Astrocyte of the cerebellum (primary cell): ENCODE measurements around the gene RPL18A.

Experiments
- DNase-seq: peaks from one replicate; pipeline ENCODE4 v3.0.0-alpha.2; 2011; ENCODE audit warnings: low read depth
- H3K4me3 ChIP-seq: 2 replicates; pipeline ENCODE4 v1.5.1; 2011; ENCODE audit warnings: mild to moderate bottlenecking, low read depth, low read length, moderate library complexity
- CTCF ChIP-seq: IDR thresholded peaks from 2 replicates; pipeline ENCODE4 v1.5.1; 2012; ENCODE audit warnings: low read length, low read depth, moderate library complexity, mild to moderate bottlenecking; ENCODE audit errors: missing control alignments
- in situ Hi-C: cut with HindIII; loops from 2 replicates; pipeline ENCODE4 v1.10.0; 2017; ENCODE audit warnings: low sequenced_read_pairs

The RPL18A gene

GRCh38 chr19:17873786-17874757 is 14.4 kb downstream of the RPL18A start:
- in situ Hi-C loops: no loop called here
- no peak for TF ChIP-seq CTCF
- H3K4me3 ChIP-seq: no peak overlapping the region
- DNase-seq: no peak

DNA sequence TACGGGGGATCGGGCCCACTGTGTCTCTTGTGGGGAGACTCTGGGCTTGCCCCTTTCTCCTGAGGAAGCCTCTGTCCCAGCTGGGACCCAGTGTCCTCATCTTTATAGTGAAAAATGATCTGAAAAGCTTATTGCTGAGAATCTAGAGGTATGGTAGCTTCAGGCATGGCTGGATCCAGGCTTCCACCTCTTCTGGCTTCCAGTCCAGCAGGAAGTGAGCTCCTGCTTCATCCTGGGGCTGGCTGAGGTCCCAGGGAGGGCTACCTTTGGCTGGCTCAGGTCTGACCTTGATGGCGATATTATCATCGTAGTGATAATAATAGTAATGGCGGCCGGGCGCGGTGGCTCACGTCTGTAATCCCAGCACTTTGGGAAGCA is 15.0 kb downstream of the RPL18A start:
- in situ Hi-C loops: no loop called here
- TF ChIP-seq CTCF: no peak
- DNase-seq: no peak
- no peak overlapping the region for H3K4me3 ChIP-seq

GRCh38 chr19:17877696-17878095 is 18.0 kb downstream of the RPL18A start:
- DNase-seq: no peak
- H3K4me3 ChIP-seq: no peak overlapping the region
- in situ Hi-C loops: no loop called here
- TF ChIP-seq CTCF: no peak

DNA sequence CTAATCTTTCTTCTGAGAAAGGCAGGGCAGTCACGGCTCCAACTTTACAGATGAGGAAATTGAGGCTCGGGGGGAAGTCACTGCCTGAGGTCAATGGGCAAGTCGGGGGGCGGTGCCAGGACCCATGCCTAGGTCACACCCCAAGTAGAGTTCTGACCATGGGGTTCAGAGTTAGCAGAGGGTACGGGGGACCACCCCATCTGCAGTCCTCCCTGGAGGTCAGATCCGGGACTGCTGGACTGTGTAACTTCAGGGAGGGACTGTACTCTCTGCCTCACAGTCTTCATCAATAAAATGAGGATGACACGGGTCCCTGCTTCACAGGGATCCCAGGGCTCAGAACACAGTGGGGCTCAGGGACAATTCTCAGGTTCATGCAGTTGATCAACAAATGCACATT is 19.8 kb downstream of the RPL18A start:
- no peak for DNase-seq
- H3K4me3 ChIP-seq: no peak overlapping the region
- TF ChIP-seq CTCF: no peak
- in situ Hi-C loops: no loop called here

- no peak for TF ChIP-seq CTCF
- in situ Hi-C loops: no loop called here
- H3K4me3 ChIP-seq: no peak overlapping the region
- no peak for DNase-seq
Observed at GRCh38 chr19:17881701-17882100, 22.0 kb downstream of the RPL18A start.

- TF ChIP-seq CTCF: no peak
- DNase-seq: no peak
- H3K4me3 ChIP-seq: no peak overlapping the region
- in situ Hi-C loops: no loop called here
Observed at GRCh38 chr19:17883627-17884410, 24.1 kb downstream of the RPL18A start.
